Tibial artery (tissue), 4 donors: ENCODE results near the gene VRK3.
"Not testable (repeated sequence)": the region's sequence is repeated elsewhere in the genome, so short reads cannot be mapped to it uniquely, and the experiment has no call there.

Source experiments
- DNase-seq, 2 donors: peaks; one replicate each; pipeline ENCODE4 v3.0.0-alpha.2; 2019
- H3K27ac ChIP-seq, 2 donors: fragments of 200-600 bp; sonication (generic) in 1 of 2; 1 replicate in 1 of 2; 2 replicates in 1 of 2; pipeline ENCODE4 v1.5.1; 2018 to 2019; ENCODE audit warnings: mild to moderate bottlenecking in 1 of 2
- H3K27me3 ChIP-seq, 2 donors: fragments of 200-600 bp; sonication (generic) in 1 of 2; one replicate each; pipeline versions ENCODE4 v1.5.1 to v1.6.0; 2016 to 2019
- H3K36me3 ChIP-seq, 3 donors: fragments of 200-600 bp; sonication (generic) in 2 of 3; one replicate each; pipeline ENCODE4 v1.5.1; 2016 to 2019; ENCODE audit warnings: mild to moderate bottlenecking in 2 of 3
- H3K4me1 ChIP-seq, 4 donors: fragments of 200-600 bp; sonication (generic) in 2 of 4; 1 replicate in 3 of 4; 2 replicates in 1 of 4; pipeline ENCODE4 v1.5.1; 2016 to 2019
- H3K4me3 ChIP-seq, 2 donors: fragments of 200-600 bp; sonication (generic) in 1 of 2; 1 replicate in 1 of 2; 2 replicates in 1 of 2; pipeline ENCODE4 v1.5.1; 2018 to 2019; ENCODE audit warnings: mild to moderate bottlenecking in 2 of 2
- H3K9me3 ChIP-seq, 3 donors: fragments of 200-600 bp; sonication (generic) in 1 of 3; one replicate each; pipeline ENCODE4 v1.5.1; 2016 to 2019
- intact Hi-C: fragments of 100-400 bp; cut with DNase I; formaldehyde crosslinking; loops from one replicate; pipeline ENCODE4 v1.15.0; 2023; ENCODE audit warnings: low total_unique reads
- TF ChIP-seq, protein P1 (sequence below), 2 experiments: fragments of 200-600 bp in 1 of 2; fragments of 450-650 bp in 1 of 2; IDR thresholded peaks; one replicate each; pipeline ENCODE4 v1.5.1; 2017 to 2019; ENCODE audit warnings: antibody characterized with exemption in 2 of 2, mild to moderate bottlenecking in 1 of 2, moderate library complexity in 1 of 2

VRK3 gene

DNA sequence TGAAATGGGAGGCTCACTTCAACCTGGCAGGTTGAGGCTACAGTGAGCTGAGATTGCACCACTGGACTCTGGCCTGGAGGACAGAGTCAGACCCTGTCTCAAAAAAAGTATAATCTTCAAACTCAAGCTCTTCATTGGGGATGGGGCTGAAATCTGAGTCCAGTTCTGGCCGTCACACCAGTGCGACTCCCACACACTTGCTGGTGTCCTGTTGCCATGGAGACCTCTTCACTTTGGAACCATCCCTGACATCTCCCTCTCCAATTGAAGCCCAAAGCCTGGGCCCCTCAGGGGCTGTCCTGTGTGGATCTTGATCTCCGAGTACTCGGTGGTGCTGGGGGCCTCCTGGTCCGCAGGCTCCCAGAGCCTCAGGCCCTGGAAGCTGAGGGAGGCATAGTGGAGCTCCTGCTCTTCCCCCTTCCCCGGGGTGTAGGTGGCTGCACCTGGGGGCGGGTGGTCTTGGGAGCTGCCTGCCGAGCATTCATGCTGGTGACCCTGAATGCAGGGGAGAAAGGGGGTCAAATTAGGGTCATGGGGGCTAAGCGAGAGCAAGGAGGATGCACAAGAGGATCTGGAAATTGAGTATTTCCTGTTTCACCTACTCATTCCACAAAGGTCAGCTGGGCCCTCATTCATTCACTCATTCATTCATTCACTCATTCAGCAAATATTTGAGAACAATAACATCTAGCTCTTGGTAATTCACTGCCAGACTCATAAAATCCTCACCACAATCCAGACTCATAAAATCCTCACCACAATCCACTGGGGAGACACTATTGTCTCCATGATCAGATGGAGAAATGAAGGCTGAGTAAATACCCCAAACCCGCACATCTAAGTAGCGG lies 75.2 kb downstream of the VRK3 start:
- no peak overlapping the region for H3K4me3 ChIP-seq
- intact Hi-C loops, result no loop called here
- peaks cover 0 to 30% (median 14%) of the 10 kb centered on the region in 4 donors for H3K4me1 ChIP-seq
- no peak overlapping the region for H3K27ac ChIP-seq
- DNase-seq, result no peak
- TF ChIP-seq, protein P1, sequence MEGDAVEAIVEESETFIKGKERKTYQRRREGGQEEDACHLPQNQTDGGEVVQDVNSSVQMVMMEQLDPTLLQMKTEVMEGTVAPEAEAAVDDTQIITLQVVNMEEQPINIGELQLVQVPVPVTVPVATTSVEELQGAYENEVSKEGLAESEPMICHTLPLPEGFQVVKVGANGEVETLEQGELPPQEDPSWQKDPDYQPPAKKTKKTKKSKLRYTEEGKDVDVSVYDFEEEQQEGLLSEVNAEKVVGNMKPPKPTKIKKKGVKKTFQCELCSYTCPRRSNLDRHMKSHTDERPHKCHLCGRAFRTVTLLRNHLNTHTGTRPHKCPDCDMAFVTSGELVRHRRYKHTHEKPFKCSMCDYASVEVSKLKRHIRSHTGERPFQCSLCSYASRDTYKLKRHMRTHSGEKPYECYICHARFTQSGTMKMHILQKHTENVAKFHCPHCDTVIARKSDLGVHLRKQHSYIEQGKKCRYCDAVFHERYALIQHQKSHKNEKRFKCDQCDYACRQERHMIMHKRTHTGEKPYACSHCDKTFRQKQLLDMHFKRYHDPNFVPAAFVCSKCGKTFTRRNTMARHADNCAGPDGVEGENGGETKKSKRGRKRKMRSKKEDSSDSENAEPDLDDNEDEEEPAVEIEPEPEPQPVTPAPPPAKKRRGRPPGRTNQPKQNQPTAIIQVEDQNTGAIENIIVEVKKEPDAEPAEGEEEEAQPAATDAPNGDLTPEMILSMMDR (IDR thresholded peaks at IDR 0.05), result no peak
- no peaks in the 10 kb centered on the region for H3K9me3 ChIP-seq
- peaks cover 0 to 29% of the 10 kb centered on the region in 2 donors for H3K27me3 ChIP-seq
- no peaks in the 10 kb centered on the region for H3K36me3 ChIP-seq

DNA sequence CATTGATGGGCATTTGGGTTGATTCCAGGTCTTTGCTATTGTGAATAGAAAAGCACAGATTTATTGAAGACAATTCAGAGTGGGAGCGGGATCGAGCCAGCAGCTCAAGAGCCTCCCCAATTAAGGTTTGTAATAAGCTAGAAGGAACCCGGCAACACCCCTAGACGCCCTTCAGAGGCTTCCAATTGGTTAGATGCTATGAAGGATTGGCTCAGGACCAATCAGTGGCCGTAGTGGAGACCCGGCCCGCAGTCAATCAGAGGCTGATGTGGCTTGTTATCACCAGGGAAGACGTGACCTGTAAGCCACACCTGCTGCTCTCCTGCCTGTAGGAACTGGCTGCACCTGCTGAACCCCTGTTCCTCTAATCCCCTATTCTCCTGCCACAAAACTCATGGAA lies 78.8 kb downstream of the VRK3 start:
- no peak for DNase-seq
- Histone ChIP-seq H3K4me3 (no peak overlapping the region), H3K9me3 (no peaks in the 10 kb centered on the region), H3K27me3 (peaks cover 0 to 32% of the 10 kb centered on the region in 2 donors), H3K27ac (no peak overlapping the region), H3K4me1 (peaks cover 0 to 2% (median 0%) of the 10 kb centered on the region in 4 donors), H3K36me3 (no peaks in the 10 kb centered on the region)
- TF ChIP-seq, protein P1 (IDR thresholded peaks at IDR 0.05), result no peak
- intact Hi-C loops, result no loop called here

DNA sequence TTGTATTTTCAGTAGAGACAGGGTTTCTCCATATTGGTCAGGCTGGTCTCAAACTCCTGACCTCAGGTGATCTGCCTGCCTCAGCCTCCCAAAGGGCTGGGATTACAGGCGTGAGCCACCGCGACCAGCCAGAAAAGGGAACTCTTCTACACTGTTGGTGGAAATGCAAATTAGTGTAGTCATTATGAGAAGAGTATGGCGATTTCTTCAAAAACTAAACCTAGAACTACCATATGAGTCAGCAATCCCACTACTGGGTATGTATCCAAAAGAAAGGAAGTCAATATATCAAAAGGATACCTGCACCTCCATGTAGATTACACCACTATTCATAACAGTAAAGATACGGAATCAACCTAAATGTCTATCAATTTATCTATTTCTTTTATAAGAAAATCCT lies 80.6 kb downstream of the VRK3 start:
- H3K36me3 ChIP-seq, DNase-seq, intact Hi-C loops, H3K27ac ChIP-seq, H3K4me3 ChIP-seq, H3K9me3 ChIP-seq, H3K4me1 ChIP-seq: not testable (repeated sequence)
- peaks cover 0 to 29% of the 10 kb centered on the region in 2 donors for H3K27me3 ChIP-seq

DNA sequence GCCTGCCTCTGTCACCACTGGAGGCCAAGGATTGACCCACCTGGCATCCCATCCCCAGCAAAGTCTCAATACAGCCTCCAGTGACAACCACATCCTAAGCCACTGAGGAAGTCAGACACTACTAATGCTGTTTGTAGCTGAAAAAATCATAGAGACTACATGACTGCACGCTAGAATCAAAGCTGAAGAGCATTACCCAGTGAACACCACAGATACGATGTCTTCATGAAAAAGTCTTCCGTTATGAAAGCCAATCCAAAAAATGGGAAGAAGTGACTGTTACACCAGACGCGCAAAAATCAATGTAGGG lies 84.7 kb downstream of the VRK3 start:
- no peaks in the 10 kb centered on the region for H3K9me3 ChIP-seq
- no peaks in the 10 kb centered on the region for H3K36me3 ChIP-seq
- H3K4me3 ChIP-seq, result no peak overlapping the region
- intact Hi-C loops, result no loop called here
- DNase-seq, result no peak
- TF ChIP-seq, protein P1 (IDR thresholded peaks at IDR 0.05), result no peak
- peaks cover 0 to 14% of the 10 kb centered on the region in 2 donors for H3K27me3 ChIP-seq
- no peak overlapping the region for H3K27ac ChIP-seq
- H3K4me1 ChIP-seq, result peaks cover 0 to 9% (median 4%) of the 10 kb centered on the region in 4 donors

DNA sequence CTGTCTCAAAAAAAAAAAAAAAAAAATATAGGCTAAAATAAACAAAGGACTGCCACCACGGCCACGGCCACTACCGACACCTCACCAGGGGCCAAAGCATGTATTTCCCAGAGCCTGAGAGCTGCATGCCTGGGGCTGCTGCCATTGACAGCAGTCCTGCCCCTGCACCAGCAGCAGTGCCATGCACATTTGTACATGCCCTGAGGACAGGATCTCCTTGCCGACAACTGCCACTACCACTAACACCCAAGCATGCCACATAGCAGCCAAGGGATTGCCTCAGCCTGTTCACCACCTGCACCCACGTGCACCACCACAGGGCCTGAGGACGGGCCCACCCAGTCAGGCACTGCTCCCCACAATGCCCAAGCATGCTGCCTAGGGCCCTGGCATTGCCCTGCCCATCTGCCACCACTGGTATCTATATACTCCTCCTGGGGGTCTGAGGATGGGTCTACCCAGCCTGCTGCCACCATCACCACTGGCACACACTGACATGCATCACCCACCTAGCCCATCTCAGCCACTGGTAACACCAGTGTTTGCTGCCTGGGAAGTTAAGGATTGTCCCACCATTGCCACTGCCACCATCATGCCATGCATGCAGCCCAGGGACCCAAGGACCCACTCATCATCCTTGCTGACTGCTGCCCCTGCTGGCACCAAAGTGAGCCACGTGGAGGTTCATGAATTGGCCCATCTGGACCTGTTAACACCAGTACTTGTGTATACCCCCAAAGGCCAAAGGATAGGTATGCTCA lies 85.3 kb downstream of the VRK3 start:
- peaks cover 0 to 14% of the 10 kb centered on the region in 2 donors for H3K27me3 ChIP-seq
- H3K27ac ChIP-seq, result no peak overlapping the region
- no peaks in the 10 kb centered on the region for H3K9me3 ChIP-seq
- H3K4me3 ChIP-seq, result no peak overlapping the region
- no peak for DNase-seq
- intact Hi-C loops, result loop anchor here (5.0 to 10.0 kb wide), 2 partner anchors 42 to 195 kb away; no protein-coding TSS in a partner anchor
- TF ChIP-seq, protein P1 (IDR thresholded peaks at IDR 0.05), result no peak
- peaks cover 0 to 9% (median 4%) of the 10 kb centered on the region in 4 donors for H3K4me1 ChIP-seq
- no peaks in the 10 kb centered on the region for H3K36me3 ChIP-seq

DNA sequence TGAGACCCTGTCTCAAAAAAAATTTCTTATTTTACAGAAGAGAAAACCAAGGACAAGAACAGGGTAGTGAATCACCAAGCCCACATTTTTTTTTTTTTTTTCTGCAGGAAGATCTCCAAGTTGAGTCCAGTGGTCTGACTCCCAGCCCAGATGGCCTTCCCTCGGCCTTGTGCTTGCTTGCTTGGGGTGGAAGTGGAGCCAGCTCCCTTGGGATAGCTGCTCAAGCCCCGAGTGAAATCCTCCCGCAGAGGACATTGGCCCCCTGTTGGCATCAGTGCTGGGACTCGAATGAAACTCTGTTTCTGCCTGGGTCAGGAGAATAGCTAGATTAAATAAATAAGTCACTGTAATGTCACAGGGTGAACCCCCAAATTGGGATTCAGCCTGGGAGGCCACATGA lies 86.5 kb downstream of the VRK3 start:
- intact Hi-C loops, result loop anchor here (5.0 to 10.0 kb wide), 2 partner anchors 44 to 196 kb away; no protein-coding TSS in a partner anchor
- Histone ChIP-seq H3K27ac (no peak overlapping the region), H3K9me3 (no peaks in the 10 kb centered on the region)

More for the DNA sequence above, 86.5 kb downstream of the VRK3 start:
- no peak for DNase-seq
- Histone ChIP-seq H3K27me3 (peaks cover 0 to 14% of the 10 kb centered on the region in 2 donors), H3K4me3 (no peak overlapping the region), H3K4me1 (peaks cover 0 to 9% (median 4%) of the 10 kb centered on the region in 4 donors), H3K36me3 (no peaks in the 10 kb centered on the region)
- TF ChIP-seq, protein P1 (IDR thresholded peaks at IDR 0.05), result no peak
